Heart left ventricle (tissue), 13 donors: ENCODE results near the gene ARHGAP11A.
"Not testable (repeated sequence)": the region's sequence is repeated elsewhere in the genome, so short reads cannot be mapped to it uniquely, and the experiment has no call there.

Source experiments
- POLR2A ChIP-seq, 2 donors: fragments of 450-650 bp; IDR thresholded peaks; one replicate each; pipeline ENCODE4 v1.6.1; 2017; ENCODE audit warnings: antibody characterized with exemption in 2 of 2, mild to moderate bottlenecking in 2 of 2, moderate library complexity in 2 of 2
- TF ChIP-seq, protein P1 (sequence below), 12 donors: fragments of 200-600 bp; sonication (generic) in 4 of 12; IDR thresholded peaks; one replicate each; pipeline versions ENCODE4 v1.5.0 to v1.8.0; 2018 to 2022; ENCODE audit warnings: antibody characterized with exemption in 12 of 12, mild to moderate bottlenecking in 5 of 12
- donor health status: ischemic (EF 13 %, LVEDD 7.1; RV severe dilation, severe dysfunction).
- donor health status: DM: no; HTN: yes; CAD: no.
- donor health status: DM: no; HTN: no; CAD: no.
- donor health status: ischemic (EF 25% LVEDD 6.9; RV normal size, moderate dysfunction).
- donor health status: ischemic (EF 25% LVEDD 5.7; RV mildly dilated, moderate dysfunction).
- donor health status: ischemic (EF 35%, LVEDD 5.7; RV mildly dilated, moderate dysfunction).
- donor health status: nonischemic (EF 11% LVEDD 7.7; RV severe dilation, severe dysfunction).
- donor health status: DM: yes; HTN: yes; CAD: no.
- donor health status: PGD.
- donor health status: ischemic (EF 29% LVEDD 5.4; RV normal size, mild dysfunction).
- donor health status: nonischemic (EF 23%, LVEDD 6.1; RV moderate dilation, normal function).

DNA sequence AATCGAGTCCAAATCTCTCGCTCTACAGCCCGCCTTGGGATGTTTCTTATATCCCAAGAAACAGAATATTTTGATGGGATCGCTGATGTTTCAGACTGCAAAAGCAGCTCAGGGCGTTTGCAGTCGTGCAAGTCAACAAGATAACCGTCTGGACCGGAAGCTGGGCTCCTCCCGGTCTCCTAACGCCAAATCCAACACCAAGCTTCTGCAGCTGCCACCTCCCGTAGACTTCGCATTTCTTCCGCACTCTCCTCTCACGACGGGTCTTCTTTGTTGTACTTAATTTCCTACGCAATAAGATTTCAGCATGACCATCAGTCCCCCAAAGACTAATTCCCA, 623 bp upstream of the ARHGAP11A start:
- TF ChIP-seq, protein P1, sequence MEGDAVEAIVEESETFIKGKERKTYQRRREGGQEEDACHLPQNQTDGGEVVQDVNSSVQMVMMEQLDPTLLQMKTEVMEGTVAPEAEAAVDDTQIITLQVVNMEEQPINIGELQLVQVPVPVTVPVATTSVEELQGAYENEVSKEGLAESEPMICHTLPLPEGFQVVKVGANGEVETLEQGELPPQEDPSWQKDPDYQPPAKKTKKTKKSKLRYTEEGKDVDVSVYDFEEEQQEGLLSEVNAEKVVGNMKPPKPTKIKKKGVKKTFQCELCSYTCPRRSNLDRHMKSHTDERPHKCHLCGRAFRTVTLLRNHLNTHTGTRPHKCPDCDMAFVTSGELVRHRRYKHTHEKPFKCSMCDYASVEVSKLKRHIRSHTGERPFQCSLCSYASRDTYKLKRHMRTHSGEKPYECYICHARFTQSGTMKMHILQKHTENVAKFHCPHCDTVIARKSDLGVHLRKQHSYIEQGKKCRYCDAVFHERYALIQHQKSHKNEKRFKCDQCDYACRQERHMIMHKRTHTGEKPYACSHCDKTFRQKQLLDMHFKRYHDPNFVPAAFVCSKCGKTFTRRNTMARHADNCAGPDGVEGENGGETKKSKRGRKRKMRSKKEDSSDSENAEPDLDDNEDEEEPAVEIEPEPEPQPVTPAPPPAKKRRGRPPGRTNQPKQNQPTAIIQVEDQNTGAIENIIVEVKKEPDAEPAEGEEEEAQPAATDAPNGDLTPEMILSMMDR (IDR thresholded peaks at IDR 0.05), result not testable (repeated sequence)
- not testable (repeated sequence) for TF ChIP-seq POLR2A (IDR thresholded peaks at IDR 0.05)
